Stimulated activated memory B cell treated with anti-CD40 and anti-IgM and Interleukin-4, amounts not matched to agents 10 μg/mL and 1 μg/mL and 100 μg/mL, for 72 hours (primary cell): Measurements from ENCODE around the gene MDM4.
"Not testable (repeated sequence)": the region's sequence is repeated elsewhere in the genome, so short reads cannot be mapped to it uniquely, and the experiment has no call there.

ENCODE experiments used
- ATAC-seq: fragments of 150-1000 bp; cut with Tn5 transposase; 2 replicates; pipeline ENCODE4 v1.10.0; 2021
- H3K27ac Mint-ChIP-seq: one replicate; pipeline ENCODE4 v1.8.0; 2022; ENCODE audit warnings: mild to moderate bottlenecking, mixed read lengths
- H3K27me3 Mint-ChIP-seq: one replicate; pipeline ENCODE4 v1.8.0; 2022; ENCODE audit warnings: mixed read lengths
- H3K36me3 Mint-ChIP-seq: one replicate; pipeline ENCODE4 v1.8.0; 2022; ENCODE audit warnings: mixed read lengths
- H3K4me1 Mint-ChIP-seq: one replicate; pipeline ENCODE4 v1.8.0; 2022; ENCODE audit warnings: mixed read lengths
- H3K4me3 Mint-ChIP-seq: one replicate; pipeline ENCODE4 v1.8.0; 2022; ENCODE audit warnings: mild to moderate bottlenecking, moderate library complexity, mixed read lengths
- H3K9me3 Mint-ChIP-seq: one replicate; pipeline ENCODE4 v1.8.0; 2022; ENCODE audit warnings: mixed read lengths

MDM4 gene

GRCh38 chr1:204479387-204480136 is 36.6 kb upstream of the MDM4 start:
- Mint-ChIP-seq H3K4me1 (peaks cover 99% of the 10 kb centered on the region), H3K27ac (peak overlapping the region; percentile 98), H3K4me3 (peak overlapping the region; percentile 11), H3K36me3 (peaks cover 11% of the 10 kb centered on the region), H3K9me3 (no peaks in the 10 kb centered on the region), H3K27me3 (no peaks in the 10 kb centered on the region)
- no peak for ATAC-seq

GRCh38 chr1:204480515-204480914 is 35.7 kb upstream of the MDM4 start:
- Mint-ChIP-seq H3K4me3 (peak overlapping the region; percentile 62), H3K27me3 (no peaks in the 10 kb centered on the region), H3K4me1 (peaks cover 99% of the 10 kb centered on the region), H3K36me3 (peaks cover 11% of the 10 kb centered on the region), H3K9me3 (no peaks in the 10 kb centered on the region), H3K27ac (peak overlapping the region; percentile 98)
- peak; percentile 89 for ATAC-seq

GRCh38 chr1:204483791-204484190 is 32.4 kb upstream of the MDM4 start:
- H3K36me3 Mint-ChIP-seq = peaks cover 22% of the 10 kb centered on the region
- ATAC-seq = no peak
- peak overlapping the region; percentile 98 for H3K27ac Mint-ChIP-seq
- H3K4me1 Mint-ChIP-seq = peaks cover 80% of the 10 kb centered on the region
- peaks cover 3% of the 10 kb centered on the region for H3K9me3 Mint-ChIP-seq
- H3K4me3 Mint-ChIP-seq = no peak overlapping the region
- no peaks in the 10 kb centered on the region for H3K27me3 Mint-ChIP-seq

GRCh38 chr1:204486513-204487255 is 29.5 kb upstream of the MDM4 start:
- not testable (repeated sequence) for H3K4me3 Mint-ChIP-seq, H3K27ac Mint-ChIP-seq, H3K27me3 Mint-ChIP-seq, ATAC-seq, H3K9me3 Mint-ChIP-seq
- H3K36me3 Mint-ChIP-seq = peaks cover 36% of the 10 kb centered on the region
- peaks cover 72% of the 10 kb centered on the region for H3K4me1 Mint-ChIP-seq

- no peak overlapping the region for H3K4me3 Mint-ChIP-seq
- ATAC-seq = no peak
- H3K27me3 Mint-ChIP-seq = no peaks in the 10 kb centered on the region
- H3K4me1 Mint-ChIP-seq = peaks cover 72% of the 10 kb centered on the region
- H3K9me3 Mint-ChIP-seq = peaks cover 3% of the 10 kb centered on the region
- peaks cover 36% of the 10 kb centered on the region for H3K36me3 Mint-ChIP-seq
- H3K27ac Mint-ChIP-seq = no peak overlapping the region
Observed at GRCh38 chr1:204487256-204487615, 29.0 kb upstream of the MDM4 start.

GRCh38 chr1:204491655-204492054 is 24.6 kb upstream of the MDM4 start:
- Mint-ChIP-seq H3K4me3 (peak overlapping the region; percentile 93), H3K4me1 (peaks cover 65% of the 10 kb centered on the region), H3K27me3 (no peaks in the 10 kb centered on the region), H3K36me3 (peaks cover 25% of the 10 kb centered on the region), H3K9me3 (peaks cover 3% of the 10 kb centered on the region), H3K27ac (peak overlapping the region; percentile 81)
- no peak for ATAC-seq

- no peaks in the 10 kb centered on the region for H3K27me3 Mint-ChIP-seq
- peaks cover 67% of the 10 kb centered on the region for H3K4me1 Mint-ChIP-seq
- H3K4me3 Mint-ChIP-seq = peak overlapping the region; percentile 93
- no peaks in the 10 kb centered on the region for H3K9me3 Mint-ChIP-seq
- no peak for ATAC-seq
- H3K27ac Mint-ChIP-seq = peak overlapping the region; percentile 81
- H3K36me3 Mint-ChIP-seq = peaks cover 18% of the 10 kb centered on the region
Observed at GRCh38 chr1:204493145-204493983, 22.8 kb upstream of the MDM4 start.

- Mint-ChIP-seq H3K9me3 (no peaks in the 10 kb centered on the region), H3K4me3 (peak overlapping the region; percentile 93), H3K4me1 (peaks cover 67% of the 10 kb centered on the region), H3K27ac (peak overlapping the region; percentile 81), H3K27me3 (no peaks in the 10 kb centered on the region), H3K36me3 (peaks cover 14% of the 10 kb centered on the region)
- ATAC-seq = peak; percentile 63
Observed at GRCh38 chr1:204493984-204494280, 22.3 kb upstream of the MDM4 start.

GRCh38 chr1:204494281-204495077 is 21.7 kb upstream of the MDM4 start, which contains the start of gene PIK3C2B:
PIK3C2B (minus strand) TSS chr1:204494805; CDS start chr1:204469802, 25,003 bp downstream.
- ATAC-seq = peak; percentile 94
- peak within 1 kb of the TSS; percentile 93 for H3K4me3 Mint-ChIP-seq
- peaks cover 67% of the 10 kb centered on the region for H3K4me1 Mint-ChIP-seq
- no peaks in the 10 kb centered on the region for H3K27me3 Mint-ChIP-seq
- peaks cover 10% of the 10 kb centered on the region for H3K36me3 Mint-ChIP-seq
- peak within 1 kb of the TSS; percentile 81 for H3K27ac Mint-ChIP-seq
- H3K9me3 Mint-ChIP-seq = no peaks in the 10 kb centered on the region

- Mint-ChIP-seq H3K9me3 (no peaks in the 10 kb centered on the region), H3K27me3 (no peaks in the 10 kb centered on the region), H3K27ac (peak overlapping the region; percentile 81), H3K36me3 (peaks cover 2% of the 10 kb centered on the region), H3K4me3 (peak overlapping the region; percentile 93), H3K4me1 (peaks cover 63% of the 10 kb centered on the region)
- ATAC-seq = peak; percentile 60
Observed at GRCh38 chr1:204495078-204495753, 21.0 kb upstream of the MDM4 start.

GRCh38 chr1:204495777-204496176 is 20.4 kb upstream of the MDM4 start:
- no peaks in the 10 kb centered on the region for H3K27me3 Mint-ChIP-seq
- H3K9me3 Mint-ChIP-seq = no peaks in the 10 kb centered on the region
- H3K4me3 Mint-ChIP-seq = peak overlapping the region; percentile 70
- H3K27ac Mint-ChIP-seq = peak overlapping the region; percentile 81
- H3K36me3 Mint-ChIP-seq = no peaks in the 10 kb centered on the region
- ATAC-seq = no peak
- H3K4me1 Mint-ChIP-seq = peaks cover 60% of the 10 kb centered on the region

GRCh38 chr1:204498981-204499380 is 17.2 kb upstream of the MDM4 start:
- H3K27ac Mint-ChIP-seq = peak overlapping the region; percentile 0
- H3K4me1 Mint-ChIP-seq = peaks cover 48% of the 10 kb centered on the region
- H3K27me3 Mint-ChIP-seq = no peaks in the 10 kb centered on the region
- no peaks in the 10 kb centered on the region for H3K36me3 Mint-ChIP-seq
- no peaks in the 10 kb centered on the region for H3K9me3 Mint-ChIP-seq
- ATAC-seq = no peak
- no peak overlapping the region for H3K4me3 Mint-ChIP-seq

GRCh38 chr1:204499511-204500468 is 16.4 kb upstream of the MDM4 start:
- H3K4me1 Mint-ChIP-seq = peaks cover 48% of the 10 kb centered on the region

More at GRCh38 chr1:204499511-204500468, 16.4 kb upstream of the MDM4 start:
- Mint-ChIP-seq H3K36me3 (no peaks in the 10 kb centered on the region), H3K4me3 (no peak overlapping the region), H3K9me3 (no peaks in the 10 kb centered on the region), H3K27me3 (no peaks in the 10 kb centered on the region), H3K27ac (peak overlapping the region; percentile 17)
- ATAC-seq = no peak
